Ascending aorta (tissue), 2 donors: ENCODE results near the gene ZGRF1. TPM values are rescaled to one million over a fixed set of nuclear protein-coding genes. Genes with fewer than 3 reads are reported as not detected.
"Not testable (repeated sequence)": the region's sequence is repeated elsewhere in the genome, so short reads cannot be mapped to it uniquely, and the experiment has no call there.

ENCODE experiments used
- DNase-seq, 2 donors: peaks; one replicate each; pipeline ENCODE4 v3.0.0-alpha.2; 2019; ENCODE audit warnings: low spot score in 2 of 2
- H3K27ac ChIP-seq, 2 donors: fragments of 200-600 bp; sonication (generic); one replicate each; pipeline ENCODE4 v1.5.1; 2016 to 2017; ENCODE audit warnings: mild to moderate bottlenecking in 1 of 2
- H3K27me3 ChIP-seq: fragments of 200-600 bp; sonication (generic); one replicate; pipeline ENCODE4 v1.5.1; 2017
- H3K36me3 ChIP-seq, 2 donors: fragments of 200-600 bp; sonication (generic); one replicate each; pipeline ENCODE4 v1.5.1; 2016
- H3K4me1 ChIP-seq, 2 donors: fragments of 200-600 bp; sonication (generic); one replicate each; pipeline ENCODE4 v1.5.1; 2016 to 2017; ENCODE audit warnings: mild to moderate bottlenecking in 1 of 2
- H3K4me3 ChIP-seq, 2 donors: fragments of 200-600 bp; sonication (generic); one replicate each; pipeline ENCODE4 v1.5.1; 2016 to 2017; ENCODE audit warnings: mild to moderate bottlenecking in 1 of 2
- H3K9me3 ChIP-seq, 2 donors: fragments of 200-600 bp; sonication (generic); one replicate each; pipeline ENCODE4 v1.5.1; 2016
- intact Hi-C: fragments of 100-400 bp; cut with DNase I; formaldehyde crosslinking; loops from one replicate; pipeline ENCODE4 v1.15.1; 2023
- total RNA-seq: library from RNA; depleted of rRNA; stranded (reverse); fragments of >200 nt; gene quantifications from one replicate; pipeline ENCODE4 v1.1.0, GENCODE V29; 2016
- TF ChIP-seq, protein P1 (sequence below), 3 experiments: fragments of 200-600 bp in 2 of 3; fragments of 450-650 bp in 1 of 3; sonication (generic) in 2 of 3; IDR thresholded peaks; one replicate each; pipeline ENCODE4 v1.5.1; 2016 to 2019; ENCODE audit warnings: antibody characterized with exemption in 3 of 3, mild to moderate bottlenecking in 1 of 3, moderate library complexity in 1 of 3

Gene ZGRF1
- total RNA-seq, 1 donor from 2014 or later = 0.11 TPM

- H3K27ac ChIP-seq = no peak overlapping the region
- TF ChIP-seq, protein P1, sequence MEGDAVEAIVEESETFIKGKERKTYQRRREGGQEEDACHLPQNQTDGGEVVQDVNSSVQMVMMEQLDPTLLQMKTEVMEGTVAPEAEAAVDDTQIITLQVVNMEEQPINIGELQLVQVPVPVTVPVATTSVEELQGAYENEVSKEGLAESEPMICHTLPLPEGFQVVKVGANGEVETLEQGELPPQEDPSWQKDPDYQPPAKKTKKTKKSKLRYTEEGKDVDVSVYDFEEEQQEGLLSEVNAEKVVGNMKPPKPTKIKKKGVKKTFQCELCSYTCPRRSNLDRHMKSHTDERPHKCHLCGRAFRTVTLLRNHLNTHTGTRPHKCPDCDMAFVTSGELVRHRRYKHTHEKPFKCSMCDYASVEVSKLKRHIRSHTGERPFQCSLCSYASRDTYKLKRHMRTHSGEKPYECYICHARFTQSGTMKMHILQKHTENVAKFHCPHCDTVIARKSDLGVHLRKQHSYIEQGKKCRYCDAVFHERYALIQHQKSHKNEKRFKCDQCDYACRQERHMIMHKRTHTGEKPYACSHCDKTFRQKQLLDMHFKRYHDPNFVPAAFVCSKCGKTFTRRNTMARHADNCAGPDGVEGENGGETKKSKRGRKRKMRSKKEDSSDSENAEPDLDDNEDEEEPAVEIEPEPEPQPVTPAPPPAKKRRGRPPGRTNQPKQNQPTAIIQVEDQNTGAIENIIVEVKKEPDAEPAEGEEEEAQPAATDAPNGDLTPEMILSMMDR (IDR thresholded peaks at IDR 0.05) = peak; percentile 23 to 61 (median 34)
- peaks cover 37% of the 10 kb centered on the region for H3K27me3 ChIP-seq
- no peaks in the 10 kb centered on the region for H3K4me1 ChIP-seq
- no peaks in the 10 kb centered on the region for H3K36me3 ChIP-seq
- DNase-seq = peak in 1 of 2 donors; percentile 66
- peak overlapping the region; percentile 46 to 58 for H3K4me3 ChIP-seq
- H3K9me3 ChIP-seq = no peaks in the 10 kb centered on the region
- intact Hi-C loops = loop anchor here (10.0 kb wide), 1 partner anchor 199 kb away; no protein-coding TSS in a partner anchor
These were observed 112.8 kb downstream of the ZGRF1 start for GRCh38 chr4:112523764-112524505.

DNA sequence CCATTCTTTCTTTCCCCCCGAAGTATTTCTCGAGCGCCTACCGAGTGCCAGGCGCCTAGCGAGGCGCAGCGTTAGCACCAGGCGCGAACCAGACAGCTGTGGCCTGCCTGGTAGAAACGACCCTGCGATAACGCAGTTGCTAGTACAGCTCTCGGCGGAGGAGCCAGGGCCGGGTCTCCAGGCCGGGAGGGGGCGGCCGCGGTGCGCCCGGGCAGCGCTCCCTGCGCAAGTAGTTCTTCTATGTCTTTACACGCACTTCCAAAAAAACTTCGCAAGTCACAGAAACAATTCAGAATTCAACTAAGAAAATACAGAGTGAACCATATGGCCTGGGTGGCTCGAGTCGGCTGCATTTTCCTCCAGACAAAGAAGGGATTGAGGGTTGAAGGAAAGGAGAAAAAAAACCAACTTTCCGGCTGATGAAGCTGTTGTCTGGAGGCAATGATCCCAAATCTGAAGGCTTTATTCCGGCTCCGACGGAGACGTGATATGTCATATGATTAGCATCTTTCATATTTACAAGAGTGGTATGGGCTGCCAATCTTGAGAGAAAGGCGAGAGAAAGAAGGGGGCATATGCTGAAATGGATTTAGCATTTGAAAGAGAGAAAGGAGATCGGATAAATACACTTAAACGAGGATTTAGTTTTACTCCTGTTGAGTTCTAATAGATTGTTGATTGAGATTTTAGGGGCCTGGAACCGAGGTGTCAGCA is 113.5 kb downstream of the ZGRF1 start:
- Histone ChIP-seq H3K27me3 (peaks cover 42% of the 10 kb centered on the region), H3K4me1 (no peaks in the 10 kb centered on the region), H3K36me3 (no peaks in the 10 kb centered on the region), H3K9me3 (no peaks in the 10 kb centered on the region), H3K4me3 (peak overlapping the region; percentile 46 to 58), H3K27ac (no peak overlapping the region)
- intact Hi-C loops = loop anchor here (10.0 kb wide), 1 partner anchor 198 kb away; no protein-coding TSS in a partner anchor
- TF ChIP-seq, protein P1 (IDR thresholded peaks at IDR 0.05) = peak in 1 of 3 experiments; percentile 21
- no peak for DNase-seq

GRCh38 chr4:112522431-112522830 is 114.3 kb downstream of the ZGRF1 start:
- H3K4me3 ChIP-seq, H3K27ac ChIP-seq, H3K36me3 ChIP-seq, H3K4me1 ChIP-seq, H3K9me3 ChIP-seq, DNase-seq: not testable (repeated sequence)
- intact Hi-C loops = loop anchor here (10.0 kb wide), 1 partner anchor 198 kb away; no protein-coding TSS in a partner anchor
- peaks cover 49% of the 10 kb centered on the region for H3K27me3 ChIP-seq

GRCh38 chr4:112521123-112522023 is 115.3 kb downstream of the ZGRF1 start:
- Histone ChIP-seq H3K36me3 (no peaks in the 10 kb centered on the region), H3K4me3 (no peak overlapping the region), H3K9me3 (no peaks in the 10 kb centered on the region), H3K4me1 (peaks cover 4% of the 10 kb centered on the region in 2 donors), H3K27me3 (peaks cover 60% of the 10 kb centered on the region), H3K27ac (no peak overlapping the region)
- intact Hi-C loops = loop anchor here (10.0 kb wide), 1 partner anchor 197 kb away; no protein-coding TSS in a partner anchor
- TF ChIP-seq, protein P1 (IDR thresholded peaks at IDR 0.05) = no peak
- DNase-seq = no peak

GRCh38 chr4:112520598-112521122 is 116.0 kb downstream of the ZGRF1 start:
- Histone ChIP-seq H3K36me3 (no peaks in the 10 kb centered on the region), H3K4me1 (peaks cover 5 to 10% of the 10 kb centered on the region in 2 donors), H3K4me3 (no peak overlapping the region), H3K27ac (no peak overlapping the region), H3K27me3 (peaks cover 60% of the 10 kb centered on the region), H3K9me3 (no peaks in the 10 kb centered on the region)
- no peak for DNase-seq
- TF ChIP-seq, protein P1 (IDR thresholded peaks at IDR 0.05) = no peak
- intact Hi-C loops = loop anchor here (10.0 kb wide), 1 partner anchor 196 kb away; no protein-coding TSS in a partner anchor
